Astrocyte of the spinal cord (primary cell): Measurements from ENCODE around the gene ADCY3.
A peak's percentile ranks its signal among the peaks of the same experiment; 100 is the strongest.

Source experiments
- DNase-seq: peaks from one replicate; pipeline ENCODE4 v3.0.0; 2011; ENCODE audit warnings: low read depth, low spot score
- H3K4me3 ChIP-seq: 2 replicates; pipeline ENCODE4 v1.5.1; 2011; ENCODE audit warnings: low read depth, mild to moderate bottlenecking, low read length, moderate library complexity
- CTCF ChIP-seq: IDR thresholded peaks from 2 replicates; pipeline ENCODE4 v1.5.1; 2012; ENCODE audit warnings: low read depth, mild to moderate bottlenecking, low read length, inconsistent platforms
- in situ Hi-C: cut with HindIII; loops from 2 replicates; pipeline ENCODE4 v1.10.0; 2017; ENCODE audit warnings: low sequenced_read_pairs

The ADCY3 gene

GRCh38 chr2:24920098-24920808 is at the start of gene ADCY3:
TSS of gene ADCY3 (minus strand) at chr2:24920237. CDS start at chr2:24918987, 1,250 bp downstream.
- DNase-seq = no peak
- peak within 1 kb of the TSS; percentile 51 for H3K4me3 ChIP-seq
- in situ Hi-C loops = no loop called here

GRCh38 chr2:24969784-24970183 is 49.7 kb upstream of the ADCY3 start:
- no peak for TF ChIP-seq CTCF
- H3K4me3 ChIP-seq = no peak overlapping the region
- in situ Hi-C loops = no loop called here
- no peak for DNase-seq

More at GRCh38 chr2:24920098-24920808, at the start of gene ADCY3:
- TF ChIP-seq CTCF = no peak

GRCh38 chr2:24961903-24962302 is 41.9 kb upstream of the ADCY3 start:
- in situ Hi-C loops = no loop called here
- no peak for DNase-seq
- TF ChIP-seq CTCF = no peak
- no peak overlapping the region for H3K4me3 ChIP-seq

GRCh38 chr2:24959761-24960160 is 39.7 kb upstream of the ADCY3 start:
- in situ Hi-C loops = no loop called here
- H3K4me3 ChIP-seq = no peak overlapping the region
- DNase-seq = no peak
- no peak for TF ChIP-seq CTCF

GRCh38 chr2:24958411-24958935 is 38.4 kb upstream of the ADCY3 start:
- no peak overlapping the region for H3K4me3 ChIP-seq
- TF ChIP-seq CTCF = no peak
- no peak for DNase-seq
- in situ Hi-C loops = no loop called here

GRCh38 chr2:24957976-24958375 is 37.9 kb upstream of the ADCY3 start:
- no peak overlapping the region for H3K4me3 ChIP-seq
- TF ChIP-seq CTCF = no peak
- in situ Hi-C loops = no loop called here
- DNase-seq = no peak
